ENCODE measurements around the gene ADARB1. TPM values are rescaled to one million over a fixed set of nuclear protein-coding genes. Genes with fewer than 3 reads are reported as not detected.
A peak's percentile ranks its signal among the peaks of the same experiment; 100 is the strongest.

Gene ADARB1
- total RNA-seq, 2 experiments from 2014 or later, result 59.1 to 59.6 TPM

DNA sequence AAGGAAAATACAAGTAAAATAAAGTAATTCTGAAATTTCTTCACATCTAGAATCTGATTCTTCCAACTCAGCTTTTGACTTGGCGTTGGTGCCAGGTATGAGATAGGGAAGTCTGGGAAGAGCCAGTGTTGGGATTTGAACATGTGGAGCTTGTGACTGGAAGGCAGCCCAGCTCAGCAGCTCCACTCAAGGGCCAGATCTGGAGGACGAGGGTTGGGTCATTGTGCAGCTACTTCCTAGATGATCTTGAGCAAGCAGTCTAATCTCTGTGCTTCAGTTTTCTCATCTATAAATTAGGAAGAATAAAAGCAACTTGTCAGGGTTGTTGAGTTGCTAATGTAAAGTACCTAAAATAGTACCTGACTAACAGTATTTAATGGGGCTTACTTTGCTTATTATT, 5.0 kb downstream of the ADARB1 start:
- POLR2A ChIA-PET, result interaction anchor here (0.7 to 1.9 kb wide), 13 partner anchors 8 to 209 kb away, joined by 3 to 9 read pairs (median 4); partner anchors contain the start of gene POFUT2
- DNase-seq, result no peak

DNA sequence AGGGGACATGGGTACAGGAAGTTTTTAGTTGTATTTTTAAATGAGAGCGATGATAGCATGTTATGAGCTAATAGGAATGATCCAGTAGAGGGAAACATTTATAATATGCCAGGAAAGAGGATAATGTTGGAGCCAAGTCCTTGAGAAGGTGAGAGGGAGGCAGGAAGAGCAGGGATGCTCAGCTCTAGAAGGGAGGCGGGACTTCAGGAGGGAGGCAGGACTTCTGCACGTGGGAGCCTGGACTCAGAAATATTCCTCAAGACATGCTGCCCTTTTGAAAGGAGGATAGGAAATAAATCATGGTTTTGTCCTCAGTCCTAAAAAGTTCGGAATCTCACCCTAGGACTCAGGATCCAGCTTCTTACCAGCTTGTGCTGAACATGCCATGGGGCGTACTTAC, 5.9 kb downstream of the ADARB1 start:
- DNase-seq, result no peak
- ChIA-PET CTCF (interaction anchor here (1.0 to 5.6 kb wide), 3 partner anchors 22 to 57 kb away, joined by 3 to 45 read pairs (median 35); no protein-coding TSS in a partner anchor), POLR2A (no interaction called here)
- Mint-ChIP-seq H3K4me3 (no peak overlapping the region), H3K27me3 (no peaks in the 10 kb centered on the region), H3K9me3 (no peaks in the 10 kb centered on the region), H3K27ac (peak overlapping the region; percentile 95), H3K36me3 (ENCODE audit: low read depth) (peaks cover 30% of the 10 kb centered on the region), H3K4me1 (peaks cover 97% of the 10 kb centered on the region)

More for the DNA sequence above, 5.0 kb downstream of the ADARB1 start:
- peak overlapping the region; percentile 31 for H3K4me3 Mint-ChIP-seq
- H3K36me3 Mint-ChIP-seq (ENCODE audit: low read depth), result peaks cover 27% of the 10 kb centered on the region
- peak overlapping the region; percentile 95 for H3K27ac Mint-ChIP-seq
- peaks cover 88% of the 10 kb centered on the region for H3K4me1 Mint-ChIP-seq
- CTCF ChIA-PET, result interaction anchor here (1.1 to 5.6 kb wide), 4 partner anchors 10 to 129 kb away, joined by 4 to 45 read pairs (median 20); no protein-coding TSS in a partner anchor
- H3K27me3 Mint-ChIP-seq, result no peaks in the 10 kb centered on the region
- H3K9me3 Mint-ChIP-seq, result no peaks in the 10 kb centered on the region

DNA sequence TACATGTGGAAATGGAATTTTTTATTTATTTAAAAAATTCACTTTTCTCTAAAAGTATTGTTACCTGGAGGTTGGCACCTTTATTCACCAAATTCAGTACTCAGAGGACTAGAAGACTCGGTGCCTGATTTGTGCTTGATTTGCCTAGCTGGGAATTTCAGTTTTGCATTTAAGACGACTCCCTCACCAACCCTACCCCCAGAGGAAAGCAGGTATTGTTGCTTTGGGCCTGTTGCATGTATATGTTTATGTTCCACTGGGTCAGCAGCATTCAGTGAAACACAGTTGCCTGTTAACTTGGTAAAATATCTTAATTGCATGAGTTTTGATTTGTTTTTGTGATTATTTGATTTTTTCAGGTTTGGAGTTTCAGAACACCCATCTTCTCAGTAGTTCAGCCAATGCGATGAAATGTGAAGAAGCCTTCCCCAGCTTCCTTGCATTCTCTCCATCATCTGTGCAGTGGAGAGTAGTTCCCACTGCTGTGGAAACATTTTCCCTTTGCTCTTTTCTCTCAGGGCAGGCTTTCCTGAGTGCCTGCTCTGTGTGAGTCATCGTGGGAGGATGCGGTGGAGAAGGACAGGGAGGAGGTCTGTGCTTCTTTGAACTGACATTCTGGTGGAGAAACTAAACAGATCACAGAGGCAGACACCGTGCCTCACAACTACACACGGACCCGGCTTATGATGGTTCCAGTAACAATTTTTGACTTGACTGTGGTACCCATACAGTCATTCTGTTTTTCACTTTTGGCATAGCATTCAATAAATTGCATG, 6.4 kb downstream of the ADARB1 start:
- H3K9me3 Mint-ChIP-seq, result no peaks in the 10 kb centered on the region
- peaks cover 99% of the 10 kb centered on the region for H3K4me1 Mint-ChIP-seq
- peak; percentile 59 for DNase-seq
- H3K4me3 Mint-ChIP-seq, result peak overlapping the region; percentile 43
- peaks cover 30% of the 10 kb centered on the region for H3K36me3 Mint-ChIP-seq (ENCODE audit: low read depth)
- H3K27ac Mint-ChIP-seq, result peak overlapping the region; percentile 88
- no peaks in the 10 kb centered on the region for H3K27me3 Mint-ChIP-seq
- CTCF ChIA-PET, result interaction anchor here (1.0 to 5.6 kb wide), 3 partner anchors 21 to 57 kb away, joined by 3 to 45 read pairs (median 35); no protein-coding TSS in a partner anchor
- POLR2A ChIA-PET, result no interaction called here

DNA sequence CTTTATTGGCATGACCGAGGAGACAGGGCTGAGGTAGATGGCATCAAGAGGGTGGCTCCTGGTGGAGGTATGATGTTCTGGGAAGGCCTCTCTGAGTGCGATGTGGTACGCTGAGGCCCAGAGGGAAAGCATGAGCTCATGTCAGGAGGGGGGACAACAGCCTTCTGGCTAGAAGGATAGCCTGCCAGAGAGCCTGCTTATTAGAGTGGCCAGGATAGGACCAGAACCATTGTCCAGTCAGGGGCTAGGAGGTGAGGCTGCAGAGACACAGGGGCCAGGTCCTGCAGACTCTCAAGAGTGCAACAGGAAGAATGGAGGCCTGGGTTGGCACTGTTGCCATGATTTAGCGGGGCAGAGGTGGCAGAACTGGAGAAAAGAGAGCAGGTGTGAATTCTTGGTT, 7.3 kb downstream of the ADARB1 start:
- Mint-ChIP-seq H3K9me3 (no peaks in the 10 kb centered on the region), H3K4me3 (peak overlapping the region; percentile 43), H3K36me3 (ENCODE audit: low read depth) (peaks cover 30% of the 10 kb centered on the region), H3K27me3 (no peaks in the 10 kb centered on the region), H3K27ac (peak overlapping the region; percentile 88), H3K4me1 (peaks cover 99% of the 10 kb centered on the region)
- POLR2A ChIA-PET, result no interaction called here
- CTCF ChIA-PET, result no interaction called here
- no peak for DNase-seq

DNA sequence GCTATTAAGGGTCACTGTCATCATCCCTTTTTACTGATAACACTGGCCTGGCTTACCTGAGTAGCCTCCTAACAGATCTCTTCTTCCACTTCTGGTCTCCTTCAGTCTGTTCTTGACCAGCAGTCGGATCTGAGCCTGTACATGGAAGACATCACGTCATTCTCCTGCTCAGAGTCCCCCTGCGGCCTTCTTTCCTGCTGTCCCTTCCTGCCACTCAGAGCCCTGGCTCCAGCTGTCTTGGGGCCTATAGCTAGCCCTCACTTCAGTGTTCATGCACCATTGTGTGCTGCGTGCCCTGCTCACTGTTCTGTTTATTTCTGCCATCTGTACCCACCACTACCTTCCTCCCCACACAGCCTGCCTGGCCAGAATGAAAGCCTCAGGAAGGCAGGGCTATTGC, 8.4 kb downstream of the ADARB1 start:
- Mint-ChIP-seq H3K36me3 (ENCODE audit: low read depth) (peaks cover 32% of the 10 kb centered on the region), H3K4me1 (peaks cover 100% of the 10 kb centered on the region), H3K27me3 (no peaks in the 10 kb centered on the region), H3K27ac (peak overlapping the region; percentile 88), H3K9me3 (no peaks in the 10 kb centered on the region), H3K4me3 (no peak overlapping the region)
- ChIA-PET POLR2A (no interaction called here), CTCF (interaction anchor here (0.7 to 1.3 kb wide), 3 partner anchors 19 to 133 kb away, joined by 3 to 4 read pairs (median 4); no protein-coding TSS in a partner anchor)
- no peak for DNase-seq

DNA sequence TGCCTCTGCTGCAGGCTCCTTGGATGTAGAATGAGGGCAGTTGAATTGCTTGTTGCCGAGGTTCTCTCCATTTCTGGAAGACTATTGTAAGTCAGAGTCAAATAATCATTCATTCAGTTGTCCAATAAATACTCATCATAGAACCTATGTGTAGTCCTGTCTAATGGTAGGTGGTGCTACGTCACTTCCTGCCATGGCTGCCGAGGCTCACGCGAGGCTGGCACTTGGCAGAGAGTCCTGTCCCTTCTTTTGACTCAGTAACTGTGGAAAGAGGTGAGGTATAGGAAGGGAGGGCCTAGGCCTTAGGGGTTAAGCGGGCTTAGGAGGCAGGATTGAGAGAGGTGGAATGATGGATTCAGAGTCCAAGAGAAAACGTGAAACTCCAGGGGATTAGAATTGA, 9.7 kb downstream of the ADARB1 start:
- peaks cover 34% of the 10 kb centered on the region for H3K36me3 Mint-ChIP-seq (ENCODE audit: low read depth)
- ChIA-PET CTCF (interaction anchor here (1.1 to 1.3 kb wide), 2 partner anchors 44 to 134 kb away, joined by 3 to 4 read pairs; no protein-coding TSS in a partner anchor), POLR2A (interaction anchor here (1.1 kb wide), 1 partner anchor 10 kb away, joined by 5 read pairs; the partner anchor contains the start of gene ADARB1)
- peaks cover 100% of the 10 kb centered on the region for H3K4me1 Mint-ChIP-seq
- H3K27me3 Mint-ChIP-seq, result no peaks in the 10 kb centered on the region
- H3K9me3 Mint-ChIP-seq, result no peaks in the 10 kb centered on the region
- H3K4me3 Mint-ChIP-seq, result no peak overlapping the region
- no peak for DNase-seq
- H3K27ac Mint-ChIP-seq, result peak overlapping the region; percentile 76

DNA sequence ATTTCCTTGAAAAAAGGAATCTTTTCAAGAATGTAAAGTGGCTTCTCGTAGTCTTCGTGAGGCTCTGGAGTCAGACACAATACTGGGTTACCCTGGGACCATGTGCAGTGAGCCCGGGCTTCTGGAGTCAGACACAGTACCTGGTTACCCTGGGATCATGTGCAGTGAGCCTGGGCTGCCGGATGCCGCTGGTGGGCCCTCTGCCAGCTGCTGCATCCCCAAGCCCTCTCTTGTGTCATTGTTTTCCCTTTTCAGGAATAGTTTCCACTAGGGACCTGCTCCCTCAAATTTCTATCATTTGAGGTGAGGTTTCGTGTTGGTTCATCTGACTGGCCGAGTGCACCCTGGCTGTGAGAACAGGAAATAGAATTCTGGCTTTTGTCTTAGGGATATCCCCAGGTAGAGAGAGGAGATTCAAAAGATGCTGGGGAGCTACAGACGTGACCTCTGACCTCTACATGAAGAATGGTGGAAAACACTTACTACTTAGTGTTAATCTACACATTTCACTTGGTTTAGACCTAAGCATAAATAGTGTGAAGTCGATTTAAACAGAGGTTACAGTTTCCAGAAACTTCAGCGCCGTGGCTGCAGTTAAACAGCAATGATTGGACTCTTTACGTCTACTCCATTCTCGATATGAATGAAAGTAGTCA, 10.6 kb downstream of the ADARB1 start:
- peaks cover 34% of the 10 kb centered on the region for H3K36me3 Mint-ChIP-seq (ENCODE audit: low read depth)
- no peak for DNase-seq
- peak overlapping the region; percentile 76 for H3K27ac Mint-ChIP-seq
- no peaks in the 10 kb centered on the region for H3K27me3 Mint-ChIP-seq
- POLR2A ChIA-PET, result interaction anchor here (1.2 to 3.2 kb wide), 2 partner anchors 9 to 11 kb away, joined by 5 to 12 read pairs; partner anchors contain the start of gene ADARB1
- H3K9me3 Mint-ChIP-seq, result no peaks in the 10 kb centered on the region
- peaks cover 96% of the 10 kb centered on the region for H3K4me1 Mint-ChIP-seq
- no peak overlapping the region for H3K4me3 Mint-ChIP-seq
- CTCF ChIA-PET, result interaction anchor here (0.7 to 1.3 kb wide), 2 partner anchors 13 to 17 kb away, joined by 3 to 4 read pairs; no protein-coding TSS in a partner anchor

DNA sequence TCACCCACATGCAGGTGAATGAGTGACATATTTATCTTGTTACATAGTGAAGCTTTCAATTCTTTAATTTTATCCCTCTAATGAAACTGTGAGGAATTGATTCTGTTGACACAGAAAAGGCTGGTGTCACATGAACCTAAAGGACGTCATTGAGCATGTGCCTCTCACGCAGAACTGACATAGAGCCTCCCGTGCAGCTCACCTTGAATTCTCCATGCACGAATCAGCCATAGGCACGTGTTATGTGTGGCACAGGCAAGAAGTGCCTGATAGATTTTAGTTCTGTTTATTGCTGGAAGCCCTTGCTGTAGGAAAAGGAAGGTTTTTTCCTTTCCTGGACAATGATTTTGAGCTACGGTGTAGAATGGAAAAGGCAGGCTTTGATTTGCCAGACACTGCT, 11.3 kb downstream of the ADARB1 start:
- peak overlapping the region; percentile 76 for H3K27ac Mint-ChIP-seq
- H3K4me3 Mint-ChIP-seq, result no peak overlapping the region

DNA sequence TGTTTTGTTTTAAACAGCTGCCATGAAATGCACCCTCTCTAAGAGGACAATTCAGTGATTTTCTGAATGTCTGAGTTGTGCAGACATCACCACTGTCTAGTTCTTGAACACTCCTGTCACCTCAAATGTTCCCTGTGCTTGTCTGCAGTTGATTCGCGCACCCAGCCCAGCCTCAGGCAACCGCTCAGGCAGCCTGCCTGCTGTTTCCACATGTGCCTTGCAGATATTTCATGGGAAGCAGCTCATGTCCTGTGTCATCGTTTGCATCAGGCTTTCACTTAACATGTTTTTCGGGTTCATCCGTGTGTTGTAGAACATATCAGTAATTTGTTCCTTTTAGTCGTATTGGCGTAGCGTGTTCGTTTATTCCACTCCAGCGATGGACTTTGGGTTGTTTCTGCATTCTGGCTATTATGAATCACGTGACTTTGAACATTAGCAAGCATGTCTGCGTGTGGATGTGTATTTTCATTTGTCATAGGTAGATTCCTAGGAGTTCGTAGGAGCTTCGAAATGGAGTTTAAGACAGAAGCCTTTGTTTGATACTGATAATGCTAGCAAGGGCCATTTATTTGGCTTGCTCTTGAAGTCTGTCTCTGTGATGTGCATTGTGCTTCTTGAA, 12.1 kb downstream of the ADARB1 start:
- DNase-seq, result no peak
- POLR2A ChIA-PET, result interaction anchor here (0.9 to 3.2 kb wide), 4 partner anchors 10 to 42 kb away, joined by 3 to 12 read pairs (median 4); partner anchors contain the start of gene ADARB1
- H3K9me3 Mint-ChIP-seq, result no peaks in the 10 kb centered on the region

More for the DNA sequence above, 11.3 kb downstream of the ADARB1 start:
- peaks cover 33% of the 10 kb centered on the region for H3K36me3 Mint-ChIP-seq (ENCODE audit: low read depth)
- DNase-seq, result no peak
- no peaks in the 10 kb centered on the region for H3K9me3 Mint-ChIP-seq
- peaks cover 91% of the 10 kb centered on the region for H3K4me1 Mint-ChIP-seq
- ChIA-PET POLR2A (interaction anchor here (0.9 to 3.2 kb wide), 4 partner anchors 9 to 12 kb away, joined by 3 to 12 read pairs (median 4); partner anchors contain the start of gene ADARB1), CTCF (interaction anchor here (0.7 to 1.3 kb wide), 3 partner anchors 12 to 42 kb away, joined by 3 to 4 read pairs (median 3); no protein-coding TSS in a partner anchor)
- no peaks in the 10 kb centered on the region for H3K27me3 Mint-ChIP-seq

DNA sequence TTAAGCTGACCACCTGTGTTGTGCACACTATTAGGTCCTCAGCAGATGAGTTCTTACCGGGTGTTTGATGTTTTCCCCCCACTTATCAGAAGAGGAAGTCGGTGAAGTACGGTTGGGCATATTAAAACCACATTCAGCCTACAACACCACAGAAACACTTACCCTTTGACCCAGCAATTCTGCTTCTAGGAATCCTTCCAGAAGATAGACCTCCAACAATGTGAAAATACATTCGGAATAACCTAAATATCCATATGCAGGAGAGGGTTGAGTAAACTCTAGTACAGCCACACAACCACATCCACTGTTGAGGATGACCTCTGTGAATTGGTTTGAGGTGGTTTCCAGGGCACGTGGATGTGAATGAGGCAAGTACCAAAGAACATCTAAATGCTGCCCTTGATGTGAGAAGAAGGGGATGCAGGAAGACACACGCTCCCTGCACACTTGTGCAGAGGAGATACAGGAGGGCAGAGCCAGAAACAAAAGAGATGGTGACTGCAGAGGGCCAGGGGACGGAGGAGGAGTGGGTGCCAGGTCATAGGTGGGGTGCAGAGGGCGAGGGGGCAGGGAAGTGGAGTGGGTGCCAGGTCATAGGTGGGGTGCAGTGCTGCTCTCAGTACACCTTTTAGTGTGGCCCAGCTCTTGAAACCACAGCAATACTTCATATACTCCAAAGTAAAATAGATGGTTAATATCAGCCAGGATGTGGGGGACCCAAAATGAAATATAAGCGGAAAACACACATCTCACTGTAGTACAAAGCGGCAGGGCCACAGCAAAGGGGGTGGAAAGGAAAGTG, 12.8 kb downstream of the ADARB1 start:
- H3K27me3 Mint-ChIP-seq, result no peaks in the 10 kb centered on the region
- peak overlapping the region; percentile 79 for H3K27ac Mint-ChIP-seq
- POLR2A ChIA-PET, result interaction anchor here (1.0 to 3.2 kb wide), 4 partner anchors 9 to 41 kb away, joined by 4 to 12 read pairs (median 5); partner anchors contain the start of gene ADARB1
- H3K4me1 Mint-ChIP-seq, result peaks cover 77% of the 10 kb centered on the region
- peaks cover 24% of the 10 kb centered on the region for H3K36me3 Mint-ChIP-seq (ENCODE audit: low read depth)
- CTCF ChIA-PET, result no interaction called here
- no peaks in the 10 kb centered on the region for H3K9me3 Mint-ChIP-seq
- DNase-seq, result peak; percentile 61
- H3K4me3 Mint-ChIP-seq, result peak overlapping the region; percentile 43

More for the DNA sequence above, 12.1 kb downstream of the ADARB1 start:
- Mint-ChIP-seq H3K4me3 (peak overlapping the region; percentile 43), H3K27ac (peak overlapping the region; percentile 79), H3K27me3 (no peaks in the 10 kb centered on the region), H3K36me3 (ENCODE audit: low read depth) (peaks cover 30% of the 10 kb centered on the region), H3K4me1 (peaks cover 85% of the 10 kb centered on the region)
- CTCF ChIA-PET, result interaction anchor here (0.9 to 1.3 kb wide), 2 partner anchors 12 to 42 kb away, joined by 3 to 4 read pairs; no protein-coding TSS in a partner anchor

DNA sequence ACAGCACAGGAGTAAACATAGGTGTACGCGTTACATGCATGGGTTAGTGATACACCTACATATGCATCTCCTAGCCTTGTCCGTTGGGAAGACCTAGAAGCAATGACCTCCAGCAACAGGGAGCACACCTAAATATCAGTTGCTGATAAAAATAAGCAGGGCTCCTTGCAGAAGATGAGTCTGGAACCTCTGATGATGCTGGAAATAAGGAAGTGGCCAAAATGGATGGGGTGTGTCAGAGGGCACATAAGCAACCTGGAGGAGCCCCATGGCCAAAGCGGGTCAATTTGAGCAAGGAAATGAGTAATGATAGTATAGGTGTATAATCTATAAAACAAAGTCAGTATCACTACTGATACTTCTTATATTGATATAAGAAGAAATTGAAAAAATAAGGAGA, 13.7 kb downstream of the ADARB1 start:
- no peak for DNase-seq
- Mint-ChIP-seq H3K4me1 (peaks cover 73% of the 10 kb centered on the region), H3K36me3 (ENCODE audit: low read depth) (peaks cover 19% of the 10 kb centered on the region), H3K27ac (peak overlapping the region; percentile 79), H3K9me3 (no peaks in the 10 kb centered on the region), H3K4me3 (peak overlapping the region; percentile 8), H3K27me3 (no peaks in the 10 kb centered on the region)
- POLR2A ChIA-PET, result interaction anchor here (1.0 to 3.2 kb wide), 4 partner anchors 9 to 40 kb away, joined by 5 to 12 read pairs (median 7); partner anchors contain the start of gene ADARB1
- CTCF ChIA-PET, result no interaction called here
